ENCODE data around the gene KPRP.

Gene KPRP, protein sequence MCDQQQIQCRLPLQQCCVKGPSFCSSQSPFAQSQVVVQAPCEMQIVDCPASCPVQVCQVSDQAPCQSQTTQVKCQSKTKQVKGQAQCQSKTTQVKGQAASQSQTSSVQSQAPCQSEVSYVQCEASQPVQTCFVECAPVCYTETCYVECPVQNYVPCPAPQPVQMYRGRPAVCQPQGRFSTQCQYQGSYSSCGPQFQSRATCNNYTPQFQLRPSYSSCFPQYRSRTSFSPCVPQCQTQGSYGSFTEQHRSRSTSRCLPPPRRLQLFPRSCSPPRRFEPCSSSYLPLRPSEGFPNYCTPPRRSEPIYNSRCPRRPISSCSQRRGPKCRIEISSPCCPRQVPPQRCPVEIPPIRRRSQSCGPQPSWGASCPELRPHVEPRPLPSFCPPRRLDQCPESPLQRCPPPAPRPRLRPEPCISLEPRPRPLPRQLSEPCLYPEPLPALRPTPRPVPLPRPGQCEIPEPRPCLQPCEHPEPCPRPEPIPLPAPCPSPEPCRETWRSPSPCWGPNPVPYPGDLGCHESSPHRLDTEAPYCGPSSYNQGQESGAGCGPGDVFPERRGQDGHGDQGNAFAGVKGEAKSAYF

DNA sequence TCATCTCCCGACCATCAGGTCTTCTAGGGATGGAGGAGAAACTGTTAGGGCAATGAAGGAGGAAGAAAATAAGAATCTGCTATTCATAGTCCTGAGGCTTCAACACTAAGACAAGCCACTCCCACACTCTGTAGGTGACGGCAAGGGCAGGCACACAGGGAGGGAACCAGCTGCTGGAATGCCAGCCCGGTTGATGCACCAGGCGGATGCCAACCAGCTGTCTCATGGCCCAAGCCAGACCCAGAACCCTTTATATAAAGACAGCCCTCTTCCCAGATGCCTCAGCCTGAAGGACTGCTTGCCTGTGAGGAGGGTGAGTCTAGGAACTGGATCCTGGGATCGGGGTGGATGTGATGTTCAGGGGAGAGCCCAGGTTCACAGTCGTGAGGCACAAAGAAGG is at the start of gene KPRP:
TSS of gene KPRP (plus strand) at position 279 of the 400 bp plus-strand sequence. CDS start 1,564 bp downstream, outside the sequence.
- DNase-seq (ENCODE audit: low spot score) = no peak

DNA sequence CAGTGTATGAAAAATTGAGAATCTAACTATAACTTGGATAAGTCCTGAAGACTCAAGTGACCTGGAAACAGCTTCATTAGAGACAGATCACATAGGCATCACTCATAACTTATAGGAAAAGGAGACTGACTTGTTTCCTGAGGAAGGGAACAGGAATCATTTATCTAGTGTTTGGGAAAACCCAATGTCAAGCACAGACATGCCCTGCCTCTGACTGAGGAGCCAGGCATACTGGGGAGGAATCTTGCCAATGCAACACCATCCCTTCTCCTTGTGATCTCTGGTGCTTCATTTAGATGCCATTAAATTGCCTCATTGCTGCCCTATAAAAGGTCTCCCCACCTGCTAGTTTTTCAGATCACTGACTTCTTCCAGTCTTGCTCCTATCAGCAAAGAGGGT is 39.6 kb upstream of the KPRP start:
- DNase-seq (ENCODE audit: low spot score) = no peak

DNA sequence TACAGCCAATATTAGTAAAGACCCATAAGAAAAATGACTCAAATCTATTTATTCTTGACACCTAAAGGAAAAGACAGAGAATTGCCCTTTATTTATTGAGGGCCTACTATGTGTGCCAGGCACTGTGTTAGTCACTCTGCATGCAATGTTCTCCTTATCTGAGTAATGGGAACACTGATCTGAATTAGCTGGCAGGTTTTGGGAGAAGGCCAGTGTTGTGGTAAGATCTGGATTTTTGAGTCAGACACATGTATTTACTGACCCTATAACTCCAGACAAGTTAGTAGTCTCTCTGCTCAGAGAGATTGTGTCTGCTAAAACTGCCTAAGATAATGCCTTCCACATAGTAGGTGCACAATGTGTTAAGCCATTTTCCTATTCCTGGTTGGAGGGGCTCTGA is 32.6 kb upstream of the KPRP start:
- DNase-seq (ENCODE audit: low spot score) = no peak

DNA sequence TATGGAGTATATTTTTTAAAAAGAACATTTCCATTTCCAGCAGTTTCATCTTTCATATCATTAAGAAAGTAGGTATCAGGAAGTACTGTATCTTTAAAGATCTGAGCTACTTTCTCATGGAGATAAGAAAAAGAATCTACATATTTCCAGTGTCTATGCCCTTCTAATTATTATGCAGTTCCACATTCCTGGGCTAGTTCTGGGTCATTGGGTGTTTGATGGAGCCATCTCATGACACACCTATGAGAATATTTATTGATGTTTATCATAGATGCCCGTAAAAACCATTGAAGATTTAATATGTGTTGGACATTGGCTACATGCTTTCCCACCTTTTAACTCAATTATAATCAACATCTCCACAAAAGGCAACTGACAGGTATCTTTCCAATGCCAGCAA is 28.8 kb upstream of the KPRP start:
- no peak for DNase-seq (ENCODE audit: low spot score)

DNA sequence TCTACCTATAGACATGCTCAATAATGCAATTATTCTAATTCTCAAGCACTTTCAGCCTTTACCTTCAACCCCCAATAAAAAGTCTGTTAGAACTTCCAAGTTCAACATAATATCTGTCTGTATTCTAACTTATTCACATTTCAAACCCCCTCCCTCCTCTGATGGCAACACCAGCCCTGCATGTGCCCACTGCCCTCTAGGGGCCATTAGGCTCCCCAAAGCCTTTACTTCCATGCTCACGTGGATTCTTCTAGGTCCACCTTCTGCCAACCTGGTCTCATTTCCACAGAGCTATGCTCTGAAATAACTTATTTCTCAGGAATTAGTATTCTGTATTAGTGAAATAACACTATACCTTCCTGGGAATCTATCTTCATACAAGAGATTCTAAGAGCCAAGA is 22.2 kb upstream of the KPRP start:
- DNase-seq (ENCODE audit: low spot score) = no peak

DNA sequence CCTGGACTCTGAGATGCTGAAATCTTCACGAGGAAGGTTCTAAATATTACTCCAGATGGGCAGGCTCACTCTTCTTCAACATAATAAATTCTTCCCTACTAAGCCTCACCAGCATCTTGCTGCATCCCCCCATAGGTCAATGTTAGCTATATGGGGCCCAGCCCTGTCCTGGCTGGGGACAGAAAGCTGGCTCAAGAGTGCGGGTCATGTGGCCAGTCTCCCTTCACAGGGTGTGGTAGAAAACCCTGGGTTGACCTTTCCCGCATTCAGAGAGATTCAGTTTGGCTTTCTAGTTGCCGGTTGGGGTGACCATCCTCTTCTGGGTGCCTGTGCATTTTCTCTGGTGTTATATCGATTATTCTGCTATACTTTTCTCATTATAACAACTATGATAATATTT is 19.8 kb upstream of the KPRP start:
- no peak for DNase-seq (ENCODE audit: low spot score)

DNA sequence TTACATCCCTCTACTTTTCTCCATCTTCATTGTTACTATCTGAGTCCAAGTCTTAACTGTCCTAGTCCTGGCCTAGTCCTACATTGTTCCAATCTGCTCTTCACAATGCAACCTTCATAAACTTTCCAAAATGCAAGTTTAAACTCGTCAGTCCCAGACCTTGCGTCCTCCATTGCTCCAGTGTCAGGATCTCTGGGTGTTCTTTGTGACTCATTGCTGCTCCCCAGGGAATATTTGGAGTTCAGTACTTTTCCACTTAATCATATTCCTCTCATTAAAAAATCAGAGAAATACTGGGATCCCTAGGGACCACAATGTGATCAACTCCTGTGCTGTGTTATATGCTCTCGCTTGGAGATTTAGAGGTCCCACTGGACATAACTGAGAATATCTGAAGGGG is 18.0 kb upstream of the KPRP start:
- DNase-seq (ENCODE audit: low spot score) = no peak

DNA sequence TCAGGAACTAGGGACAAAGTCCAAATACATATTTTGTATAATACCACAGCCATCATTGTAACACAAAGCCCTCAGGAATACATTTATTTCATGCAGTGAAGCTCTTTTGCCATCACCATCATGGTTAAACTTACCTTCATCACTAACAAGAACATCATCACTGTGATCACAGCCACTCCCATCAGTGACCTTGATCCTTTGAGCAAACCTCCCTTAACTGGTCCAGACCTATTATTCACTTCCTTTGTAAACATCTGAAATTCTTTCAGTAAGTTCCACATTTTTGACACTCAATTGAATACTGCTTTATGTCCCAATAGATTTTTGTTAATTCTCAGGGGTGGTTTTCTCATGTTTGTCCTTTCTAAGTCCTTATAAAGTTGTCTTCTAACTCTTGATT is 16.2 kb upstream of the KPRP start:
- DNase-seq (ENCODE audit: low spot score) = no peak

DNA sequence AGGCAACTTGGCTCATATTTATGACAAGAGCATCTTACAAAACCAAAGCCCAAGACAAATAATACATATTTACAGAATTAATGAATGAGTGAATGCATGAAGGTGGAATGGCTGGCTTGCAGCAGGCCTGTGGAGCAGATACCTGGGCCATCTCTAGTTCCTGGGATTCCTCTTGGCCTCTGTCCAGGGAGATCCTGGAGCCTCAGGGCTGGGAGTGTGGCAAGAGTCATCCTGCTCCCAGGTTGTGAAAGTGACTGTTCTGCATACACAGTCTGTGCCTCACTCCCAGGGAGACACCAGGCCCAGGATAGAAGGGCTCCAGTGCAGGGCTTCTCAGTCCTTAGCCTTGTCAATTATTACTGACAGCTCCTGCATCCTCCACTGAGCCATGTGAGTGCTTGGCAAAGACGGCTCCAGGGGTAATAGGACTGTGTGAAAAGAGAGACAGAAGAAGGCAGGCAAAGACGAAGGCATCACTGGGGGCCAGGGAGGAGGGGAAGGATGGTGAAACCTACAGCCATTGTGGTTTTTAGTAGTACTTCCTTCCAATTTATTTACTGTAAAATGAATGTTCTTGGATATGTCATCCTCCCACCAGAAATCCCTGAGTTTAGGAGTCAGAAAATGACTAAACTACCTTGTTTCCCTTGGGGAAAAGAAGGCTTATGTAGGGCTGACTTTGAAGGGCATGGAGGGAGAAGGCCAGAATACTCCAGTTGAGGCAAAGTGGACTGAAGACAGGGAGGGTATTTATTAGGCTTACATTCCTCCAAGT is 14.3 kb upstream of the KPRP start:
- DNase-seq (ENCODE audit: low spot score) = no peak

DNA sequence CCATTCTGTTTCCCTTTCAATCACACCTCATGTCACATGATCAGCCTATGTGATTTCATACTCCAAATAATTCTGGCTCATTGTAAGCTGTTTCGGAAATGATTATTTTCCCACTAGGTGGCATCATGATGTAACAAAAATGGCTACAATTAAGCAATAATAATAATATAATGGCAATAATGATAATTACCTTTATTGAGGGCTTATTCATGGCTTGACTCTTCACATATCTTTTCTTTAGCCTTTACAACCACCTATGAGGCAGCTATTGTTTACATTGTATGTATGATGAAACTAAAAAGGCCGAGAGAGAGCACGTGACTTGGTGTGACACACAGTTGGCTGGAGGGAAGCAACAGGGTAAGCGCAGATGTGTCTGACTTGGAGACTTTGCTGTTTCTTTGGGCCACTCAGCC is 12.5 kb upstream of the KPRP start:
- DNase-seq (ENCODE audit: low spot score) = no peak

DNA sequence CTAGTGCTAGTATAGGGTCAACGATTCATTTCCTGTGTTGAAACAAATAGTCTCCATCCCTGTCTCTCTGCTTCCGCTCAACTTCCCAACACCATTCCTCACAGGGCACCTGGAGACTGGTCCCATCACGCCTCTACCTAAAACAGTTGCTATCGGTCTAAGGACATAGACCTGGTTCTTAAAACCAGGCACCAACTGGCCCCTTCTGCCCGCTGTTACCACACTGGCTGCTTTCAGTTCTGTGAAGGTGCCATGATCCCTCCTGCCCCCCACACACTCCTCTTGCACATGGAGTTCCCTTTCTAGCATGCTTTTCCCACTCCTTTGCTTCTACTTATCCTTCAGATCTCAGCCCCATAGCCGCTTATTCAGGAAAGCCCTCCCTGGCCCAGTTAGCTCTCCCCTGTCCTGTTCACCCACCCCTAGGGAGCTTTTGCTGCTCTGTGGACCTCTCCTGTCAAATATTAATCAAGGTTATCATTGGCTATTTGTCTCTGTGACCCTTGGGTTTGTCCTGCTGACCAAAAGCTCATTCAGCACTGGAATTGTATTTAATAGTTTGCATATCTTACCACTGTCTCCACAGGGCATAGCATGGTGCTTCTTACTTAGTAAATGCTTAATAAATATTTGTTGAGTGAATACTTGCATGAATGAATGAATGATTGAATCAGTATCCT is 11.9 kb upstream of the KPRP start:
- DNase-seq (ENCODE audit: low spot score) = no peak

DNA sequence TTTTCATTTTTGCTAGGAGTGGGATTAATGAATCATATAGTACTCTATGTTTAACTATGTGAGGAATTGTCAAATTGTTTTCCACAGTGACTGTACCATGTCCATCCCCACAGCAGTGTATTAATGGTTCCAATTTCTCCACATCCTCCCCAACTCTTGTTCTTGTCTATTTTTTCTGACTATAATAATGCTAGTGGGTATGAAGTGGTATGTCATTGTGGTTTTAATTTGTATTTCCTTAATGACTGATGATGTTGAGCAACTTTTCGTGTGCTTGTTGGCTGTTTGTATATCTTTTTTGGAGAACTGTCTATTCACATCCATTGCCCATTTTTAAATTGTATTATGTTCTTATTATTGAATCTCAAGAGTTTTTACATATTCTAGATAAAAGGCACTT is 10.0 kb upstream of the KPRP start:
- no peak for DNase-seq (ENCODE audit: low spot score)

DNA sequence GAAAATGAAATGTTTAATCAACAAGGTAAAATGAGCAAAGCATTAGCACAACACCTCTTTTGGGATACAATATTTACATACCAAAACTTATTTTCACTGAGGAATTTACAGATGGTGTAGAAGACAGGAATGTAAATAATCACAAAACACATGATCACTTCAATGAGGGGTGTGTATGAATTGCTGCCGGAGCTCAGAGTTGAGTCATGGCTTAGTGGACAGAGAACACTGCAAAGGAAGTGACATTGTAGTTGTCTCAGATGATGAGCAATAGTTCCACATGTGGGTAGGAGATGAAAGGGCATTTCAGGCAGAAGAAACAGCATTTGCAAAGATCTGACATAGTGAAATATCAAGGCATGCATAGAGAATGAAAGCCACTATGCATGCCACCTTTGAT is 5.6 kb upstream of the KPRP start:
- DNase-seq (ENCODE audit: low spot score) = no peak

DNA sequence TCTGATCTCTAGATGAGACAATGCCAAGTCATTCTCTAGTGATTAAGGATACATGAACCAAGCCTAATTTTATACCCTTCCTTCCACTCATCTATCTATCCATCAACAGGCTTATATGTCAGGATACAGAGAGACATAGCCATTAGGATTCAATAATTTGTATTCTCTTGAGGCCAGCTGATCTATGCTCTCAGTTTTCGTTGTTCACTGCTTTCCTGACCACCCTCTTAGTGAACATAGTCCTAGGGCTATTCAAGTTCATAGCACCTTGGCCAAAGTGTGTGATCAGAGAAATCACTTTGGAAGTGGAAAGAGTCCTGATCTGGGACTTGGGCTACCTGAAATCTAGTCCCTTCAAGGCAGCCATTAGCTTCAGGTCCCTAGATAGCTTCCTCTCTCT is 4.2 kb upstream of the KPRP start:
- DNase-seq (ENCODE audit: low spot score) = no peak

DNA sequence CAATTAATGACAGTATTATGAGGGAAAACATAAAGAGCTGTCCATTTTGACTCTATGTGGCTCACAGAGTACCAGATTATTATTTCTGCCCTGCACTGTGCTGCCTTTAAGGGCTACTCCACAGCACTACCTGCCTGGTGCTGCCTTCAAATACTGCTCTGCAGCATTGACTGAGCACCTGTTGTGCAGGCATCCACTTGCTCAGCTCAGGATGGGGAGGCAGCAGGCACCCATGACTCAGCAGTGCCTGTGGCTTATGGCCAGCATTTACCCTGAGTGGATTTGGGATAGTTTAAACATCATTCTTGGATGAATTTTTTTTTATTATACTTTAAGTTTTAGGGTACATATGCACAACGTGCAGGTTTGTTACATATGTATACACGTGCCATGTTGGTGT is 953 bp upstream of the KPRP start:
- DNase-seq (ENCODE audit: low spot score) = no peak

DNA sequence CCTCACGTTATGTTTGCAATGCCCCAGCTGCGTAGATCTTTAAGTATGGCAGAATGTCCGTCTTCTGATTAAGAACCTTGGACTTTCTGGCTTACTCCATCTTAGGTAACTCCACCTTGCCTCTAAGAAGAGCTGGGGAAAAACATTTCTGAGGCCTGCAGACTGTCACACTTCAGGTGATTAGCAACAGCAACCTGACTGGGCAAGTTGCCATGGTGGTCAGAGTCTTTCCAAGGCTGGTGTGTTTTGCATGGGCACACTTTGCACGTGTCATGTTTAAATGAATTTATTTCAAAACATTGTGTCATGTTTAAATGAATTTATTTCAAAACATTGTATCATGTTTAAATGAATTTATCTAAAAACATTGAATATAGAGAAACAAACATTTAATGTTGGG is 811 bp downstream of the KPRP start:
- no peak for DNase-seq (ENCODE audit: low spot score)

DNA sequence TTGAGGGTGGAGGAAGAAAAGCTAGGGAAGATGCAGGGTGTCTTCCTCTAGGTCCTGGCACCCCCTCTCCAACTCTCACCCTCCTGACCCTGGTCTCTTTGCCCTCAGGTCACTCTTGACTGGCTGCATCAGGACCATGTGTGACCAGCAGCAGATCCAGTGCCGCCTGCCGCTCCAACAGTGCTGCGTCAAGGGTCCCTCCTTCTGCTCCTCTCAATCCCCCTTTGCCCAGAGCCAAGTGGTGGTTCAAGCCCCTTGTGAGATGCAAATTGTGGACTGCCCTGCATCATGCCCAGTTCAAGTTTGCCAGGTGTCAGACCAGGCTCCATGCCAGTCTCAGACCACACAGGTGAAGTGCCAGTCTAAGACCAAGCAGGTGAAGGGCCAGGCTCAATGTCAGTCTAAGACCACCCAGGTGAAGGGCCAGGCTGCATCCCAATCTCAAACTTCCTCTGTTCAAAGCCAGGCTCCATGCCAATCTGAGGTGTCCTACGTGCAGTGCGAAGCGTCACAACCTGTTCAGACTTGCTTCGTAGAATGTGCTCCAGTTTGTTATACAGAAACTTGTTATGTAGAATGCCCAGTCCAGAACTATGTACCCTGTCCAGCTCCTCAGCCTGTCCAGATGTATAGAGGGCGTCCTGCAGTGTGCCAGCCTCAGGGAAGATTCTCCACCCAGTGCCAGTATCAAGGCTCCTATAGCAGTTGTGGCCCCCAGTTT is 1.8 kb downstream of the KPRP start:
- no peak for DNase-seq (ENCODE audit: low spot score)

DNA sequence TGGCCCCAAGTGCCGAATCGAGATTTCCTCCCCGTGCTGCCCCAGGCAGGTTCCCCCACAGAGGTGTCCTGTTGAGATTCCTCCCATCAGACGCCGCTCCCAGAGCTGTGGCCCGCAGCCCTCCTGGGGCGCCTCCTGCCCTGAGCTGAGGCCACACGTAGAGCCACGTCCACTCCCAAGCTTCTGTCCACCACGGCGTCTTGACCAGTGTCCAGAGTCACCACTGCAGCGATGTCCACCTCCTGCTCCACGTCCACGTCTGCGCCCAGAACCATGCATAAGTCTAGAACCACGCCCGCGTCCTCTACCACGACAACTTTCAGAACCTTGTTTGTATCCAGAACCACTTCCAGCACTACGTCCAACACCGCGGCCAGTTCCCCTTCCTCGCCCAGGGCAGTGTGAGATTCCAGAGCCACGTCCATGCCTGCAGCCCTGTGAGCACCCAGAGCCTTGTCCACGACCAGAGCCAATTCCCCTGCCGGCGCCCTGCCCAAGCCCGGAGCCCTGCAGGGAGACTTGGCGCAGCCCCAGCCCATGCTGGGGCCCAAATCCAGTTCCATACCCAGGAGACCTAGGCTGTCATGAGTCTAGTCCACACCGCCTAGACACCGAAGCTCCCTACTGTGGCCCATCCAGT is 2.8 kb downstream of the KPRP start:
- DNase-seq (ENCODE audit: low spot score) = no peak

DNA sequence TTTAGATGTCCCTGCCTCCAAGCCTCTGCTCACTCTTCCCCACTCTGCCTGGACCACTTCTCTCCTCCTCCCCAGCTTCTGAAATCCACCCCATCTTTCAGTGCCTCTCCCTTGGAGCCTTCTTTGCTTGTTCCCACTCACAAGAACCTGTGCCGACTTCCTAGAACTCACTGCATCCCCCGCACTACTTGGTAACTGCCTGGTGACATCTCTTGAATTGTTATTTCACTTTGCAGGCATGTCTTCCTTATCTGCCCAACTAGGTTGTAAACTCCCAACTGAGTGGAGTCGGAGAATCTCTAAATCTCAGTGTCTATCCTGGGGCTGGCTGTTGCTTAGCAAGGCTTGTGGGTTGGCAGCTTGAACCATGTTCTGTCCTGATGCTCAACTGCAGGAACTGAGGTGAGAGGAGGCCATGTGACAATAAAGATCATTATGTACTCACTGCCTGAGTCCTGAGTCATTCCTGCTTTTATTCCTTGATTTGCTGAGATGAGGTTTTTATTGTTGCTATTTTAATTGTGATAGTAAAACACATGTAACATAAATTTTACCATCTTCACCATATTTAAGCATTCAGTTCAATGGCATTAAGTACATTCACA is 3.9 kb downstream of the KPRP start:
- no peak for DNase-seq (ENCODE audit: low spot score)

DNA sequence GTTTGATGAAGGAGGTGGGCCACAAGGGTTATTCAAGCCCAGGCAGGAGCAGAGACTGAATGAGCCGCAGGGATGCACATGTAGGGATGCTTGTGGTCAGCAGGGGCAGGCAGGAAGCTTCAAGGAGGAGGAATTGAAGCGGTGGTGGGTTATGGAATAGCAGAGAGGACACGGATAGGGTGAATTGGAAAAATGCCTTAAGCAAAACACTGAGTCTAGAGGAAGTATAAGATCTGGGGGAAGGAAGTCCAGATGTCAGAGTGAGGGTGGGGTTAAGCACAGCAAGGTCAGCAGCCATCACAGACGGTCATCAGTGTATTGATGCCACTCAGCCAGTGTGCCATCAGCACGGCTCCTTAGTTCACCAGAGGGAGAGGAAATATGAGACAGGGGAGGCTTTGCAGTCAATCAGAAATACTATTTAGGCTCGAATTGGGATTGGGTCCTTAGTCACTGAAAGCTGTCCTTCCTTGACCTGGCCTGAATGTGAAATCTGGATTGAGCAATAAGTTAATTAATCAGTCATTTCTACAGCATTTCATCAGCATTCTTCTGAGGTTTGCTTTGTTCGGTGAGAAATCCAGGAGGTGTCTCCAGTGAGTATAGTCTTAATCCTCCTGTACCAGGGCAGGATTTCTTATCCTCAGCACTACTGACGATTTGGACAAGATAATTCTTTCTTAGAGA is 11.2 kb downstream of the KPRP start:
- no peak for DNase-seq (ENCODE audit: low spot score)
